A673 (cell line): ENCODE measurements around the gene LIMS1.
"Not testable (repeated sequence)": the region's sequence is repeated elsewhere in the genome, so short reads cannot be mapped to it uniquely, and the experiment has no call there.

Source experiments
- CTCF ChIP-seq: fragments of 300-800, 200-600 bp; sonication (generic); conservative IDR thresholded peaks from 2 replicates; pipeline ENCODE4 v1.5.1; 2017; ENCODE audit warnings: low read depth, mild to moderate bottlenecking, antibody characterized with exemption, low read length, moderate library complexity, mixed read lengths
- EZH2 ChIP-seq: fragments of 200-600 bp; sonication (generic); IDR thresholded peaks from 2 replicates; pipeline ENCODE4 v1.6.1; 2017; ENCODE audit warnings: borderline replicate concordance, low read depth, mild to moderate bottlenecking, mixed read lengths, antibody characterized with exemption, low read length; ENCODE audit not compliant: poor library complexity, severe bottlenecking

- not testable (repeated sequence) for TF ChIP-seq CTCF, EZH2
These were observed 120.4 kb downstream of the LIMS1 start for GRCh38 chr2:108654521-108655125.
